ENCODE results near the gene MYO3B. TPM values are rescaled to one million over a fixed set of nuclear protein-coding genes. Genes with fewer than 3 reads are reported as not detected.
A peak's percentile ranks its signal among the peaks of the same experiment; 100 is the strongest.

Gene MYO3B
- total and polyA plus RNA-seq, 8 donors, result 1.3 to 4.1 (median 2.6) TPM; not detected in 1

- Histone ChIP-seq H3K4me1 (no peaks in the 10 kb centered on the region), H3K36me3 (no peaks in the 10 kb centered on the region), H3K27me3 (no peaks in the 10 kb centered on the region), H3K4me3 (no peak overlapping the region), H3K9me3 (no peaks in the 10 kb centered on the region), H3K27ac (no peak overlapping the region)
- intact Hi-C loops (cut with DNase I), result no loop called here
- no peak for DNase-seq
- TF ChIP-seq CTCF (IDR thresholded peaks at IDR 0.05), result no peak
- ATAC-seq, result no peak
These were observed 299.7 kb downstream of the MYO3B start for GRCh38 chr2:170477630-170478029.

- Histone ChIP-seq H3K9me3 (no peaks in the 10 kb centered on the region), H3K27ac (no peak overlapping the region), H3K36me3 (no peaks in the 10 kb centered on the region), H3K4me1 (no peaks in the 10 kb centered on the region), H3K27me3 (no peaks in the 10 kb centered on the region), H3K4me3 (no peak overlapping the region)
- no peak for TF ChIP-seq CTCF (IDR thresholded peaks at IDR 0.05)
- intact Hi-C loops (cut with DNase I), result no loop called here
- DNase-seq (no peak), ATAC-seq (no peak)
These were observed 303.3 kb downstream of the MYO3B start for GRCh38 chr2:170481201-170481600.

- ATAC-seq (no peak), DNase-seq (peak in 1 of 4 donors; percentile 29)
- Histone ChIP-seq H3K4me1 (no peaks in the 10 kb centered on the region), H3K4me3 (no peak overlapping the region), H3K27ac (no peak overlapping the region), H3K36me3 (no peaks in the 10 kb centered on the region), H3K27me3 (no peaks in the 10 kb centered on the region), H3K9me3 (no peaks in the 10 kb centered on the region)
- no peak for TF ChIP-seq CTCF (IDR thresholded peaks at IDR 0.05)
- intact Hi-C loops (cut with DNase I), result no loop called here
These were observed 306.6 kb downstream of the MYO3B start for GRCh38 chr2:170484552-170484951.

GRCh38 chr2:170485254-170486026, 307.5 kb downstream of the MYO3B start:
- DNase-seq (no peak), ATAC-seq (no peak)
- H3K36me3 ChIP-seq, result no peaks in the 10 kb centered on the region
- H3K9me3 ChIP-seq, result no peaks in the 10 kb centered on the region
- intact Hi-C loops (cut with DNase I), result no loop called here
- H3K27me3 ChIP-seq, result no peaks in the 10 kb centered on the region
- no peak overlapping the region for H3K27ac ChIP-seq
- H3K4me1 ChIP-seq, result no peaks in the 10 kb centered on the region
- no peak for TF ChIP-seq CTCF (IDR thresholded peaks at IDR 0.05)
- H3K4me3 ChIP-seq, result no peak overlapping the region

- ATAC-seq (no peak), DNase-seq (no peak)
- no peak overlapping the region for H3K27ac ChIP-seq
- intact Hi-C loops (cut with DNase I), result no loop called here
- no peaks in the 10 kb centered on the region for H3K36me3 ChIP-seq
- no peaks in the 10 kb centered on the region for H3K4me1 ChIP-seq
- TF ChIP-seq CTCF (IDR thresholded peaks at IDR 0.05), result no peak
- H3K4me3 ChIP-seq, result no peak overlapping the region
- no peaks in the 10 kb centered on the region for H3K9me3 ChIP-seq
- H3K27me3 ChIP-seq, result no peaks in the 10 kb centered on the region
These were observed 308.8 kb downstream of the MYO3B start for GRCh38 chr2:170486730-170487129.

Measured in left lung (tissue), 10 donors.